ENCODE data around the gene SEPTIN14. TPM values are rescaled to one million over a fixed set of nuclear protein-coding genes. Genes with fewer than 3 reads are reported as not detected.
"Not testable (repeated sequence)": the region's sequence is repeated elsewhere in the genome, so short reads cannot be mapped to it uniquely, and the experiment has no call there.

SEPTIN14 gene
- total RNA-seq, 1 donor from 2014 or later = not detected

DNA sequence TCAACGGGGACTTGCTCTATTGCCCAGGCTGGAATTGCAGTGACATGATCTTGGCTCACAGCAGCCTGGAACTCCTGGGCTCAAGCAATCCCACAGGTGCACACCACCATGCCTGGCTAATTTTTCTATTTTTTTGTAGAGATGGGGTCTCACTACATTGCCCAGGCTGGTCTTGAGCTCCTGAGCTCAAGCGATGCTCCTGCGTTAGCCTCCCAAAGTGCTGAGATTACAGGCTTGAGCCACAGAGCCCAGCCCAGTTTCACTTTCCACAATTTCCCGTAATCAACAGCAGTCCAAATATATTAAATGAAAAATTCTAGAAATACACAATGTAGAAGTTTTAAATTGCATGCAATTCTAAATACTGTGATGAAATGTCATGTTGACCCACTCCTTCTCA lies 24.0 kb downstream of the SEPTIN14 start:
- no peak overlapping the region for H3K4me3 Mint-ChIP-seq
- H3K36me3 ChIP-seq = no peaks in the 10 kb centered on the region
- no peaks in the 10 kb centered on the region for H3K27me3 ChIP-seq
- no peak for TF ChIP-seq EZH2 (IDR thresholded peaks at IDR 0.05)
- TF ChIP-seq EZH2phosphoT487 (IDR thresholded peaks at IDR 0.05) = no peak
- TF ChIP-seq, protein P1, sequence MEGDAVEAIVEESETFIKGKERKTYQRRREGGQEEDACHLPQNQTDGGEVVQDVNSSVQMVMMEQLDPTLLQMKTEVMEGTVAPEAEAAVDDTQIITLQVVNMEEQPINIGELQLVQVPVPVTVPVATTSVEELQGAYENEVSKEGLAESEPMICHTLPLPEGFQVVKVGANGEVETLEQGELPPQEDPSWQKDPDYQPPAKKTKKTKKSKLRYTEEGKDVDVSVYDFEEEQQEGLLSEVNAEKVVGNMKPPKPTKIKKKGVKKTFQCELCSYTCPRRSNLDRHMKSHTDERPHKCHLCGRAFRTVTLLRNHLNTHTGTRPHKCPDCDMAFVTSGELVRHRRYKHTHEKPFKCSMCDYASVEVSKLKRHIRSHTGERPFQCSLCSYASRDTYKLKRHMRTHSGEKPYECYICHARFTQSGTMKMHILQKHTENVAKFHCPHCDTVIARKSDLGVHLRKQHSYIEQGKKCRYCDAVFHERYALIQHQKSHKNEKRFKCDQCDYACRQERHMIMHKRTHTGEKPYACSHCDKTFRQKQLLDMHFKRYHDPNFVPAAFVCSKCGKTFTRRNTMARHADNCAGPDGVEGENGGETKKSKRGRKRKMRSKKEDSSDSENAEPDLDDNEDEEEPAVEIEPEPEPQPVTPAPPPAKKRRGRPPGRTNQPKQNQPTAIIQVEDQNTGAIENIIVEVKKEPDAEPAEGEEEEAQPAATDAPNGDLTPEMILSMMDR (IDR thresholded peaks at IDR 0.05) = no peak
- H3K9me3 ChIP-seq (ENCODE audit: low read depth) = peaks cover 3% of the 10 kb centered on the region
- H3K27ac Mint-ChIP-seq = no peak overlapping the region
- H3K4me2 ChIP-seq = no peak overlapping the region
- H3K9me3 Mint-ChIP-seq = peaks cover 5% of the 10 kb centered on the region
- no peaks in the 10 kb centered on the region for H3K4me1 Mint-ChIP-seq
- no peaks in the 10 kb centered on the region for H3F3A ChIP-seq (ENCODE audit: low read depth)
- H3K4me1 ChIP-seq = no peaks in the 10 kb centered on the region
- no peak for DNase-seq (ENCODE audit: low spot score)
- peaks cover 2% of the 10 kb centered on the region for H3K27me3 Mint-ChIP-seq (ENCODE audit: insufficient read depth, low read depth)
- no peak overlapping the region for H3K27ac ChIP-seq
- no peaks in the 10 kb centered on the region for H3K79me2 ChIP-seq (ENCODE audit: low read depth)
- H4K20me1 ChIP-seq (ENCODE audit: low read depth) = no peaks in the 10 kb centered on the region
- no peak overlapping the region for H2AFZ ChIP-seq (replicated peaks)
- H3K36me3 Mint-ChIP-seq = no peaks in the 10 kb centered on the region
- H3K4me3 ChIP-seq = no peak overlapping the region
- H3K9ac ChIP-seq = no peak overlapping the region

DNA sequence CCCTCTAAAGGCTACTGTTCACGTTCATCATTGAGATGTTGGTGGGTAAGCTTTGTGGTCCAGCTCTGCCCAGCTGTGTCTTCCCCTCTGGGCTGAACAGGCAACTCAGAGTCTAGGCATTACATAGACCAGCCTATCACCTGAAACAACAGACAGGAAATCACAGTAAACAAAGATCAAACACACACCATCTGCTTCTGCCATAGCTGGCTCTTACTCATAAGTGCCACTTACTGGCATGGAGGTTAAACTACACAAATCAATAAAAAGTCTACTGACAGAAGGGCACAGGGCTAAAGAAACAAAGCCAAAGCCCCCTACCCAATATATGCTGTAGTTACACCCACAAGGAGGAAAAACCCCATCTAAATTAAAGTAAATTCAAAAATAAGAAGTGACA lies 35.0 kb downstream of the SEPTIN14 start:
- no peaks in the 10 kb centered on the region for H3K36me3 Mint-ChIP-seq
- Histone ChIP-seq H3K9me3 (ENCODE audit: low read depth) (peaks cover 12% of the 10 kb centered on the region), H2AFZ (replicated peaks) (no peak overlapping the region), H3K4me1 (no peaks in the 10 kb centered on the region), H3K9ac (no peak overlapping the region), H3K27ac (no peak overlapping the region), H3K79me2 (ENCODE audit: low read depth) (no peaks in the 10 kb centered on the region), H3K4me3 (no peak overlapping the region), H3F3A (ENCODE audit: low read depth) (no peaks in the 10 kb centered on the region), H4K20me1 (ENCODE audit: low read depth) (no peaks in the 10 kb centered on the region), H3K27me3 (no peaks in the 10 kb centered on the region), H3K4me2 (no peak overlapping the region), H3K36me3 (no peaks in the 10 kb centered on the region)
- no peak for DNase-seq (ENCODE audit: low spot score)
- peaks cover 8% of the 10 kb centered on the region for H3K27me3 Mint-ChIP-seq (ENCODE audit: insufficient read depth, low read depth)
- TF ChIP-seq, protein P1 (IDR thresholded peaks at IDR 0.05) = no peak
- no peak for TF ChIP-seq EZH2phosphoT487 (IDR thresholded peaks at IDR 0.05)
- TF ChIP-seq EZH2 (IDR thresholded peaks at IDR 0.05) = no peak
- H3K27ac Mint-ChIP-seq = no peak overlapping the region
- peaks cover 36% of the 10 kb centered on the region for H3K9me3 Mint-ChIP-seq
- no peak overlapping the region for H3K4me3 Mint-ChIP-seq
- no peaks in the 10 kb centered on the region for H3K4me1 Mint-ChIP-seq

DNA sequence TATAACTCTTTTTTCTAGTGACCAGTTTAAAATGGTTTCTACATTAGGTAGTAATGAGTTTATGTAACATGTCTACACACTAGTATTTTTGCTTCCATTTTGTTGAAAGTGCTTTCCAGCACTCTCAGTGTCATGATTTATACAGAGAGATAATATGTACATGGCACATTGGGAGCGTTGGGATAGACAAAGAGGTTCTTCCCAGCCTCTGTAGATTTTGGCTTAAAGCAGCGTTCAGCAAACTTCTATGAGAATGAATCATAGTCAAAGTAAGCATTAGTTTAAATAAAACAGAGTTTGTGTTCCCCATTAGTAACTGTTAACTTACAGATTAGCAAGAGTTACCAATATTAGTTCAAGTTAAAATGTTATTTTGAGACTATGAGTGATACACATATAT lies 43.9 kb downstream of the SEPTIN14 start:
- Histone ChIP-seq H3K9ac (no peak overlapping the region), H3K36me3 (no peaks in the 10 kb centered on the region), H3K4me3 (no peak overlapping the region), H3K27ac (no peak overlapping the region), H3K79me2 (ENCODE audit: low read depth) (no peaks in the 10 kb centered on the region), H4K20me1 (ENCODE audit: low read depth) (no peaks in the 10 kb centered on the region), H3K27me3 (no peaks in the 10 kb centered on the region), H2AFZ (replicated peaks) (no peak overlapping the region), H3F3A (ENCODE audit: low read depth) (no peaks in the 10 kb centered on the region), H3K4me2 (no peak overlapping the region), H3K4me1 (no peaks in the 10 kb centered on the region), H3K9me3 (ENCODE audit: low read depth) (peaks cover 13% of the 10 kb centered on the region)
- Mint-ChIP-seq H3K4me3 (no peak overlapping the region), H3K4me1 (no peaks in the 10 kb centered on the region), H3K27ac (no peak overlapping the region), H3K27me3 (ENCODE audit: insufficient read depth, low read depth) (peaks cover 2% of the 10 kb centered on the region), H3K36me3 (no peaks in the 10 kb centered on the region), H3K9me3 (peaks cover 24% of the 10 kb centered on the region)
- no peak for DNase-seq (ENCODE audit: low spot score)
- TF ChIP-seq EZH2phosphoT487 (IDR thresholded peaks at IDR 0.05) = no peak
- TF ChIP-seq EZH2 (IDR thresholded peaks at IDR 0.05) = no peak

- not testable (repeated sequence) for H3K36me3 Mint-ChIP-seq
- peaks cover 25% of the 10 kb centered on the region for H3K9me3 Mint-ChIP-seq
These were observed 65.3 kb downstream of the SEPTIN14 start for GRCh38 chr7:55797260-55797659.

More at GRCh38 chr7:55797260-55797659, 65.3 kb downstream of the SEPTIN14 start:
- not testable (repeated sequence) for H3K27me3 Mint-ChIP-seq (ENCODE audit: insufficient read depth, low read depth); H3K4me1 ChIP-seq; H3K27me3 ChIP-seq; H3K4me3 ChIP-seq; H3K79me2 ChIP-seq (ENCODE audit: low read depth); H3K4me3 Mint-ChIP-seq; H3K27ac Mint-ChIP-seq; DNase-seq (ENCODE audit: low spot score); H2AFZ ChIP-seq (replicated peaks); H3K4me2 ChIP-seq; H3K36me3 ChIP-seq; H3K4me1 Mint-ChIP-seq; H3K9ac ChIP-seq; H3K27ac ChIP-seq; H3F3A ChIP-seq (ENCODE audit: low read depth); H4K20me1 ChIP-seq (ENCODE audit: low read depth)
- H3K9me3 ChIP-seq (ENCODE audit: low read depth) = peaks cover 17% of the 10 kb centered on the region
